Measurements from ENCODE around the gene LMF2.

The LMF2 gene

DNA sequence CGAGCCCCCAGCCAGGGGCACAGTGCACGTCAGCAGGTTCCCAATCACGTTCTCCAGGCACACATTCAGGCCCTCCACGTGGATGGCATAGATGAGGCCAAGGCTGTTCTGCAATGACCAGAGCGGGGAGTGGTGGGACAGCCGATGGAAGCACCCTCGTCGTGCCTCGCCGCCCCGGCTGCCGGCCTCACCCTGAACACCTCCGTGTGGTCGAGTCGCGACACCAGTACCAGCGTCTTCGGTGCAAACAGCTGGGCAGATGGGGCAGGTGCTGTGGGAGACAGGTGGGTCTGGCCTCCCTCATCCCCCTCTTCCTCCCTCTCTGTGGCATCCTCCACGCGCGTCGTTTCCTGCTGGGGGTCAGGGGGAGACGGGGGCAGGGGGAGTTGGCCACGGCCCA is 40.2 kb downstream of the LMF2 start:
- DNase-seq (ENCODE audit: low read depth in 4 of 4, low spot score in 1 of 4), result no peak

DNA sequence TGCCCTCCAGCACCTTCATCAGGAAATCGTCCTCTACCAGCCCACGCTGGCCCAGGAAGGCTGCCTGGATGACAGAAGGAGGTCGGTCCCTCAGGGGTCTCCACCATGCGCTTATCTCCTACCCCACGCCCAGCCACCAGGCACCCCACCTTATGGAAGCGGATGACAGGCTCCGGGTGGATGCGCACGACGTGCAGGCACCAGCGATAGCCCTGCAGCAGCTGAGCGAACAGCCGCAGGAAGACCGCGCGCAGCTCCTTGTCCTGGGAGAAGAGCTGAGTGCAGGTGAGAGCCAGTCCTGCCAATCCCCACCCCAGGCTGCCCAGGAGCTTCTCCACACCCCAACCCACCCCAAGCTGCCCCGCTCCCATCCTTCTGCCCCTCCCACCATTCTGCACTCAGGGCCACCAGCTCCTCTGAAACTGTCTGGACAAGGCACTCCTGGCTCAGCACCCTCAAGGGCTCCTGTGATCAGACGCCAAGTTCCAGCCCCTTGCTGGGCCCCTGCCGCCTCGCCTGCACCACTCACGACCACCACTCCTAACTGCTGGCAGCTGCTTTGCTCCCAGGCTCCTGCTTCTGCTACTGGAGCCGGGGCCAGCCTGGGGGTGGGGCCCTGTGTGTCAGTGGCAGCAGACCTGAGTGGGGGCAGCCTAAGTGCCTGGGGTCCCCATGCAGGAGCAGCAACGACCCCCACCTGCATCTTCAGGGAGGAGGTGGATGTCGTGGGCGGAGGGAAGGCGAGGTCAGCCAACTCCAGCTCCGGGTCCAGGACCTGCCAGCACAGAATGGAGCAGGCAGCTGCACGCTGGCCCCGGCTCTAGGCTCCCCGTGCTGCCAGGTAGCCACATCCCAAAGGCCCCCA is 42.2 kb downstream of the LMF2 start:
- no peak for DNase-seq (ENCODE audit: low read depth in 4 of 4, low spot score in 1 of 4)

DNA sequence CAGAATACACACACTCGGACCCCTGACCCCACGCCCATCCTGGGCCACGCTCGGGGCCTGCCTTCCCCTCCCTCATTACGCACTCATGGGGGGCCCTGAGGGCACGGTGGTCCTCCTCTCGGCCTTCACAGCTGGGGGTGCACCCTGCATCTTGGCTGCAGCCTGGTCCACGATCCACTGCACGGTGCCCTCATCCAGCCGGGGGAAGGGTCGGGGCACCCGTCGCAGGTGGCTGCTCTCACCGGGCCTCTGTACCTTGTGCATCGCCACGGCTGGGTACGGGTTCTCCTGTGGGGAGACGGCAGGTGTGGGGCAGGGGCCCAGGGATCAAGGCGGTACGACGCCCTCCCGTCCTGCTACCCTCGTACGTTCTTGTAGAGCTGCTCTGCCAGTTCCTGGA is 43.1 kb downstream of the LMF2 start:
- DNase-seq (ENCODE audit: low read depth in 4 of 4, low spot score in 1 of 4), result no peak

DNA sequence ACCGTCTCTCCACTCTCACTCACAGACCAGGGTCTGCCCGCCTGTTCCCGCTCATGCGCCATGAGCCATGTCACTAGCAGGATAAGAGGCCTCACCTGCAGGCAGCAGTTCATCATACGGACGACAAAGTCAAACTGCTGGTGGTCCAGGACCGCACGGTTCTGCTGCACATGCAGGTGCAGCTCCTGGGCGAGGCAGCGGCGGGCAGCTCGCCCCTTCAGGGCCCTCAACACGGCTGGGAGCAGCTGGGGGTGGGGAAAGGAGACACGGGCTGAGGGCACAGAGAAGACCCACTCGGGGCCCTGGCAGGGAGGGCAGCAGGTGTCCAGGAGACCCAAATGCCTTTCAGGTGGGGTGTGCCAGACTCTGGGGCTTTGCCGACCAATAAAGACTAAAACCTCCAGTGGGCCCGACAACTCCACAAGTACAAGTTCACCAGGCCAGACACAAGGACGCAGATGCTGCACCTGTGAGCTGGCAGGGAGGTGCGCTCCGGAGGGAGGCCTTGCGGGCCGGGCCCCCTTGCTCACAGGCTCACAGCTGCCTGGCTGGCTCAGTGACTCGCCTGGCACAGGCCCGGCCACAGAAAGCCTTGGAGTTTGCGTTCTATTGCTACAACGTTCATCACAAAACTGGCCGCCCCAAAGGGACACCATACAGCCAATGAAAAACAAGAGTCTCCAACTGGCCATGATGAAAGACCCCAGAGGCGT is 44.2 kb downstream of the LMF2 start:
- DNase-seq (ENCODE audit: low read depth in 4 of 4, low spot score in 1 of 4), result no peak

GRCh38 chr22:50461979-50462540 is 45.4 kb downstream of the LMF2 start:
- no peak for DNase-seq (ENCODE audit: low read depth in 4 of 4, low spot score in 1 of 4)

DNA sequence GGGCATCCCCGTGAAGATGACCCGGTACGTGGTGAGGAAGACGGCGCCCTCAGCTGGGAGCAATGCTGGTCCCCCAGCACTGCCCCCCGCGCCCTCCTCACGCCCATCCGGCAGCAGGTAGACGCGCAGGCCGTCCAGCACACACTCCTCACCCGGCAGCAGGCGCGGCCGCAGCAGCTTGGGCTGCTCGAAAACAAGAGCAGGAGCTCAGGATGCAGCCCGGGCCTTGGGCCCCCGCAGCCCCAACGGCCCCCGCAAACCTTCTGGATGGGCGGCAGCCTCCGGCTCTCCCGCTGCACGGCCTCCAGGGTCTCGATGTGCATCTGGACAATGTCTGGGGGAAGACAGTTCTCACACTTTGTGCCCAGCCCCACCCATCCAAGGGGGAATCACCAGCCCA is 46.0 kb downstream of the LMF2 start:
- DNase-seq (ENCODE audit: low read depth in 4 of 4, low spot score in 1 of 4), result no peak

- no peak for DNase-seq (ENCODE audit: low read depth in 4 of 4, low spot score in 1 of 4)
Measured at GRCh38 chr22:50460938-50461337, 46.6 kb downstream of the LMF2 start.

DNA sequence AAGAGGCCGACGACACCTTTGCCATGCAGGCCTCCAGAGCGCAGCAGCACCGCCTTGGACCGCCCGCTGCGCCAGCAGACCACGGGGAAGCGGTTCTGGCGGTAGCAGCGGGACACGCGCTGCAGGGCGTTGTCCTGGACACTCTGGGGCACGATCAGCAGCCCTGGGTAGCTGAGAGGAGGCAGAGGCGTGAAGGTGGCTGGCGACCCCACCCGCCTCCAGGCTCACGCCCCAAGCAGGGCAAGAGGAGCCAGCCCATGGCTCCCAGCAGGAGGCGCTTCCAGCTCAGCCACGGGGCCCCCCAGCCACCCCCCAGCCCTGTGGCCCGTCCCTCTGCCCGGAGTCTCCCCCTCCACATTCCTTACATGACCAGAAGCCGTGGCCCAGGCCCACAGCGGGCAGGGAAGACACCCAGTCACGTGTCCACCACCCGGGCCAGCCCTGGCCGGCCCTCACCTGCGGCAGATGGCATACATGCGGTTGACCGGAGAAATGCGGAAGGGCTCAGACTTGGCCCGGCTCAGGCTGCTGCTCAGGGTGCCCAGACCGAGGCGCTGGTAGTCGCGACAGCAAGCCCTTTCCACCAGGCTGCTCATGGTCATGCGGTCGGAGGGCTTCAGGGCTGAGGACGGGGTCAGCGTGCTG is 47.9 kb downstream of the LMF2 start:
- DNase-seq (ENCODE audit: low read depth in 4 of 4, low spot score in 1 of 4), result no peak

GRCh38 chr22:50459016-50459415 is 48.5 kb downstream of the LMF2 start:
- no peak for DNase-seq (ENCODE audit: low read depth in 4 of 4, low spot score in 1 of 4)

DNA sequence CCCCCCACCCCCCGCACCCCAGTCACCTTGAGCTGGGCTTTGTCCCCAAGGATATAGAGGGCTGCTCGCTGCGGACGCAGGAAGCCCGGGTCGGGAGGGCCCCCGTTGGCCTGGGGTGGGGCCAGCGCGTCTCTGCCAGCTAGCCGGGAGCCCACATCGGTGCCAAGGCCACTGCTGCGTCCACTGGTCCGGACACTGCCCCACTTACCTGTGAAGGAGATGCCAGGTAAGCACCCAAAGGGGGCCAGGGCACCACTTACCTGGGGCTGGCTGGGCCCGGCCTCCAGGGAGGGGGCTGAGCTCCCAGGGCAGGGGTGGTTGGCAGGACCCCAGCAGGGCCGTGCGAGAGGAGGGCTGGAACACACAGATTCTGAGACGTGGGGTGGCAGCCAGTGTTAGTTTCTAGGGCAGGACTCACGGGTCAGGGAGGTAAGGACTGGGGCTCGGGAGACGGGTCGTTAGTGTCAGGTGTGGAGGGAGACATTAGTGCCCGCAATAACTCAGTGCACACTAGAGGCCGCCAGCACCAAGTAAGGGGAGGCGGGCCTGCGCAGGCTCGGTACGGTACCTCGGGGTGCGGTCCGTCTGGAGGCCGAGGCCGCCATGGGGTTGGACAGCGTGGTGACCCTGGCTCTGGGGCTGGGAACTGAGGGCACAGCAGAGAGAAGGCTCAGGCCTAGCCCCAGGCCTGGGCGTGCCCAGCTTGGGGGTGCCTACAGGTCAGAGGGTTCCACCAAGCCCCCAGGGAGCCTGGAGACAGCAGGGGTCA is 50.9 kb downstream of the LMF2 start:
- no peak for DNase-seq (ENCODE audit: low read depth in 4 of 4, low spot score in 1 of 4)

DNA sequence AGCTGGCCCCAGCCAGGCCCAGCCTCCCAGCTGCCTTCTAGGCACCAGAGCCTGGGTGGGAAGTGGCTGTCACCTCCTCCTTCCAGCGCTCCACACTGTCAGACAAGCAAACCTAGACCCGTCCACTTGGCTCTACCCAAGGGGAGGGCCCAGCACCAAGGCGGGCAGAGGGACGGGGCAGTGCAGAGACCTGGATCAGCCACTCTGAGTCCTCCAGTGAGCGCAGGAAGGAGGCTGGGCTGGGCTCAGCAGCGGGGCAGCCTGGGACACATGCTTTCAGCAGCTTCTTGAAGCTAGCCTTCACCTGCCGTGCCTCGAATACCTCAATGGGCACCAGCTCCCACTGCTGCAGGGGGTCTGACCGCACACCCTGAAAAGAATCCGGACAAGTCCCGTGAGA is 51.5 kb downstream of the LMF2 start:
- no peak for DNase-seq (ENCODE audit: low read depth in 4 of 4, low spot score in 1 of 4)

DNA sequence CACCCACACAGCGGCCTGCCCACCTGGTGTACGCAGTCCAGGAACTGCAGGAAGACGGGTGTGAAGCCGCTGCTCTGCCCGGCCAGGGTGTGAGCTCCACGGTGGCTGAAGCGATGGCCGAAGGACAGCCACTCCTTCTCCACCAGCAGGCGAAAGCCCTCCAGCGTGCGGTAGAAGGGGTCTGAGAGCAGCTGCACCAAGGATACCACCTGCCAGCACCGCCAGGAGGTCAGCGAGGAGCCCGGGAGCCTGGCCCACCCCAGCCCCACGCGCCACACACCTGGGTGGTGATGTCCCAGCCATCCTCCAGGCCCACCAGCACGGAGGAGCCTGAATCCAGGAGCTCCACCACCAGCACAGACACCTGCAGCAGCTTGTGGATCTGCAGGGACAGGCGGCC is 52.3 kb downstream of the LMF2 start:
- DNase-seq (ENCODE audit: low read depth in 4 of 4, low spot score in 1 of 4), result no peak

- DNase-seq (ENCODE audit: low read depth in 4 of 4, low spot score in 1 of 4), result no peak
Measured at GRCh38 chr22:50454556-50455075, 52.9 kb downstream of the LMF2 start.

Measured in stimulated activated CD4-positive, alpha-beta T cell treated with anti-CD3 and anti-CD28 coated beads, Interleukin-1b, Interleukin-23, amount 100 ng/mL, for 24 hours (primary cell).